Effector memory CD8-positive, alpha-beta T cell (primary cell): ENCODE measurements around the gene CLEC19A.

Source experiments
- ATAC-seq: fragments of 150-1000 bp; cut with Tn5 transposase; replicated peaks from 2 replicates; pipeline ENCODE4 v1.10.0; 2021; ENCODE audit warnings: mild to moderate bottlenecking, moderate library complexity
- DNase-seq, 3 experiments: peaks; one replicate each; pipeline ENCODE4 v3.0.0; 2021
- H3K27ac Mint-ChIP-seq, 2 donors: one replicate each; pipeline ENCODE4 v1.8.0; 2022; ENCODE audit warnings: mild to moderate bottlenecking in 2 of 2, mixed read lengths in 2 of 2, moderate library complexity in 2 of 2
- H3K27me3 Mint-ChIP-seq, 2 donors: one replicate each; pipeline ENCODE4 v1.8.0; 2022; ENCODE audit warnings: mixed read lengths in 2 of 2
- H3K36me3 Mint-ChIP-seq: one replicate; pipeline ENCODE4 v1.8.0; 2022; ENCODE audit warnings: mild to moderate bottlenecking, moderate library complexity, mixed read lengths; ENCODE audit not compliant: insufficient read depth
- H3K4me1 Mint-ChIP-seq, 2 donors: one replicate each; pipeline ENCODE4 v1.8.0; 2022; ENCODE audit warnings: low read depth in 2 of 2, mixed read lengths in 2 of 2
- H3K4me3 Mint-ChIP-seq, 2 donors: one replicate each; pipeline ENCODE4 v1.8.0; 2022; ENCODE audit warnings: mild to moderate bottlenecking in 2 of 2, mixed read lengths in 2 of 2, moderate library complexity in 2 of 2
- H3K9me3 Mint-ChIP-seq, 2 donors: one replicate each; pipeline ENCODE4 v1.8.0; 2022; ENCODE audit warnings: mixed read lengths in 2 of 2

CLEC19A gene

DNA sequence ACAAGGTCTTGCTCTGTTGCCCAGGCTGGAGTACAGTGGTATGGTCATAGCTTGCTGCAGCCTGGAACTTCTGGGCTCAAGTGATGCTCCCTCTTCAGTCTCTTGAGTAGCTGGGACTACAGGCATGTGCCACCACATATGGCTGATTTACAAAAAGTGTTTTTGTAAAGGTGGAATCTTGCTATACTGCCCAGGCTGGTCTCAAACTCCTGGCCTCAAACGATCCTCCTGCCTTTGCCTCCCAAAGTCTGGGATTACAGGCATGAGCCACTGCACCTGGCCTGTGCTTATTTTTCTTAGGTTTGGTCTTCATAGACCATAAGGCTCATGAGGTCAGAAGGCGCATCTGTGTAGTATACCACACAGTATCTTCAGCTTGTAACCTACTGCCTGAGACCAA lies 5.3 kb downstream of the CLEC19A start:
- H3K4me1 Mint-ChIP-seq, result peaks cover 0 to 7% of the 10 kb centered on the region in 2 donors
- H3K27me3 Mint-ChIP-seq, result peaks cover 31 to 47% of the 10 kb centered on the region in 2 donors
- H3K4me3 Mint-ChIP-seq, result no peak overlapping the region
- H3K9me3 Mint-ChIP-seq, result no peaks in the 10 kb centered on the region
- no peak for ATAC-seq
- peaks cover 6% of the 10 kb centered on the region for H3K36me3 Mint-ChIP-seq
- no peak for DNase-seq
- no peak overlapping the region for H3K27ac Mint-ChIP-seq

DNA sequence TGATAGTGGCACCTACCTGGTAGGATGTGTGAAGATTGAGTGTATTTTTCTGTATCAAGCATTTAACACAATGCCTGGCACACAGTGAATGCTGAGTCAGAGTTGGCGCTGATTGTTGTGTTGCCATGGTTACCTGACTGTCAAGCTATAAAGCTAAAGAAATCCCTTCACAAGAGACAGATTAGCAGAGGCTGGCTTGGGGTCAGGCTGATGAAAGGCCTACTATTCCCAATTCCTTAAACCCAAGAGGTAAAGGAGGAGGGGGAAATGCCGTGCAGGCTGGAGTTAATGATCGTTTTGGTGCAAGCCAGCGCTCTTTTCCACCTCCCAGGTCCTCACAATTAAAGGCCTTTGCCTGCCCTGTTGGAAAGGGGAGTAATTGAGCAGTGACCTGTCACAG lies 5.9 kb downstream of the CLEC19A start:
- Mint-ChIP-seq H3K4me3 (no peak overlapping the region), H3K36me3 (no peaks in the 10 kb centered on the region), H3K4me1 (peaks cover 0 to 7% of the 10 kb centered on the region in 2 donors), H3K27me3 (peaks cover 31 to 40% of the 10 kb centered on the region in 2 donors), H3K9me3 (no peaks in the 10 kb centered on the region), H3K27ac (no peak overlapping the region)
- ATAC-seq, result no peak
- DNase-seq, result no peak

DNA sequence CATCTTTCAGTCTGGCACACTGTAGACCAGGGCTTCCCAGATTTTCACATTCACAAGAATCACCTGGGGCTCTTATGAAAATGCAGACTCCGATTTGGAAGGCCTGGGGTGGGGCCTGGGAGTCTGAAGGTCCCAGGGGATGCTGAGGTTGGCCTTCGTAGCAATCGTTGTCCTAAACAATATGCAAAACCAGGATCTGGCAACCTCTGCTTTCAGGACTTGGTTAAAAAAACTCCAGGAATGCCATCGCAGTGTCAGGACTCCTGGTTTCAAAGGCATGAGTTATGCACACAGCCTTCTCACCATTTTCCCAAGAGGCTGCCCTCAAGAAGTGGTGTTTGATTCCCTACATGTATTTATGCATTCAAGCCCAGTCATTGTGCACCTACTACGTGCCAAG lies 6.7 kb downstream of the CLEC19A start:
- H3K4me1 Mint-ChIP-seq, result peaks cover 0 to 7% of the 10 kb centered on the region in 2 donors
- H3K9me3 Mint-ChIP-seq, result no peaks in the 10 kb centered on the region
- ATAC-seq, result no peak
- no peak overlapping the region for H3K27ac Mint-ChIP-seq
- H3K27me3 Mint-ChIP-seq, result peaks cover 29 to 40% of the 10 kb centered on the region in 2 donors
- no peak for DNase-seq
- H3K36me3 Mint-ChIP-seq, result no peaks in the 10 kb centered on the region
- no peak overlapping the region for H3K4me3 Mint-ChIP-seq

DNA sequence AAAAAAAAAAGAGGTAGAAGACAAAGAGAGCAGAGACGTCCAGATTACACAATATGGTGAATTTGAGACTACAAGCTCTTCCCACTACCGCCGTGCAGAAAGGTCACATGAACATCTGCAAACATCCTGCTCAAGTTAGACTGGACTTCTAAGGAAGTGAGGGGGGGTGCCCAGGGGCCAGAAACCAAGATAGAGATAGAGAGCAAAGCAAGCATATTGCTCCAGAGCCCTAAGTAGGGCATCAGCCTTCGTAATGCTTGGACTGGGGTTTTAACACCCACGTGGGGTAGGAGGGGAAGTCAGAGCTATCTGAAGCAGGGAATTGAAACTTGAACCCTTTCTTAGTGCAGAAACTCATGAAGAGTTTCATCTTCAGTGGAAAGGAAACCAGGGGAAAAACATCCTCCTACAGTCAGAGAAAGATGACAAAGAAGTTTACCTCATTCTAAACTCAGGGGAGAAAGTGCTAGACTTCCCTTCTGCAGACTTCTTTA lies 8.7 kb downstream of the CLEC19A start:
- Mint-ChIP-seq H3K4me1 (peaks cover 0 to 7% of the 10 kb centered on the region in 2 donors), H3K4me3 (no peak overlapping the region), H3K36me3 (no peaks in the 10 kb centered on the region), H3K27me3 (peaks cover 22 to 27% of the 10 kb centered on the region in 2 donors), H3K9me3 (no peaks in the 10 kb centered on the region), H3K27ac (no peak overlapping the region)
- DNase-seq, result no peak
- peak; percentile 22 for ATAC-seq

DNA sequence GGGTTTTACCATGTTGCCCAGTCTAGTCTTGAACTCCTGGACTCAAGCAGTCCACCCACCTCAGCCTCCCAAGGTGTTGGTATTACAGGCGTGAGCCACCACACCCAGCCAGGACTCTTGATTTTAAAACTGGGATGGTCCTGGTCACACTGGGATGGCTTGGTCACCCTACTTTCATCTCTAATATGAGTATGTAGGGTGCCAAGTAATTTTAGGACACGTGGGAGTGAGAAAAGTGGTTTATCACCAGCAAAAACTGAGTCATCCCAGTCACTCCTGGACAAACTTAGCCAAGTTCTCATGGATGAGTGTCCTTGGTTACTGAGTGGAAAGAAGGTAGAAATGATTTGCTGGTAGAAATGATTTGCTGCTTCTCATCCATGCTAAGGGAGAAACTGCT lies 9.9 kb downstream of the CLEC19A start:
- H3K27ac Mint-ChIP-seq, result no peak overlapping the region
- ATAC-seq, result no peak

DNA sequence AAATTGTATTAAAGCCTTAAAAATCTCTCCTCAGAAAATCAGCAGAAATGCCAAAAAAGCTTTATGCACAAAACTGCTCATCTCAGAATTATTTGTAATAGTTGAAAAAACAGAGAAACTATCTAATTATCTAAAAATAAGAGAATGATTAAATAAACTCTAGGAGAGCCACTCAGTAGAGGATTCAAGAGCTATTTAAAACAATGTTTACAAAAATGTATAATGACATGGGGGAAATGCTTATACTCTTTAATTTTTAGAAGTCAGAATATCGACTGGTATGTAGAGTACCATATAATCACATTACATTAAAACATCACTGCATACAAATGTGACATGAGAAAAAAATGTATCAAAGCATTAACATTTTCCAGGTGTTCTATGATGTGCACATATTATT lies 11.9 kb downstream of the CLEC19A start:
- ATAC-seq (no peak), DNase-seq (no peak)
- Mint-ChIP-seq H3K9me3 (no peaks in the 10 kb centered on the region), H3K36me3 (no peaks in the 10 kb centered on the region), H3K27me3 (peaks cover 6 to 11% of the 10 kb centered on the region in 2 donors), H3K27ac (no peak overlapping the region), H3K4me1 (peaks cover 0 to 7% of the 10 kb centered on the region in 2 donors), H3K4me3 (no peak overlapping the region)

More for the DNA sequence above, 9.9 kb downstream of the CLEC19A start:
- Mint-ChIP-seq H3K4me1 (peaks cover 0 to 7% of the 10 kb centered on the region in 2 donors), H3K4me3 (no peak overlapping the region), H3K9me3 (no peaks in the 10 kb centered on the region), H3K27me3 (peaks cover 14 to 23% of the 10 kb centered on the region in 2 donors), H3K36me3 (no peaks in the 10 kb centered on the region)
- no peak for DNase-seq

DNA sequence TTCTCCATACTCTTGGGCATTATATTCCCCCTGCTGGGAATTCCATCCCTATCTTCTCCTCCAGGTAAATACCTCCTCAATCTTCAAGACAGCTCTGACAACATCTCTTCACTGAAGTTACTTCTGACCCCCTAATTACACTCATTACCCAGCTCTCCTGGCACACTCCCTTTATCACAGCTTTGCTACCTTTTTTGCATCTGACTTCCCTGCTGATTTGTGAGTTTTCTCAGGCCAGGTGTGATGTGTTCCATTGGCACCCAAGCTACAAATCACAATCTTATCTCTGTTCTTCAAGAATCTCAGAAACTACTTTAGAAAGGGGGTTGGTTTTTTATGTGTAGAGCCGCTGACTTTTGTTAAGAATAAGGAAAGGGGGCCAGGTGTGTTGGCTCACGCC lies 14.0 kb downstream of the CLEC19A start:
- H3K4me1 Mint-ChIP-seq, result peaks cover 0 to 2% of the 10 kb centered on the region in 2 donors
- H3K36me3 Mint-ChIP-seq, result no peaks in the 10 kb centered on the region
- H3K4me3 Mint-ChIP-seq, result no peak overlapping the region

DNA sequence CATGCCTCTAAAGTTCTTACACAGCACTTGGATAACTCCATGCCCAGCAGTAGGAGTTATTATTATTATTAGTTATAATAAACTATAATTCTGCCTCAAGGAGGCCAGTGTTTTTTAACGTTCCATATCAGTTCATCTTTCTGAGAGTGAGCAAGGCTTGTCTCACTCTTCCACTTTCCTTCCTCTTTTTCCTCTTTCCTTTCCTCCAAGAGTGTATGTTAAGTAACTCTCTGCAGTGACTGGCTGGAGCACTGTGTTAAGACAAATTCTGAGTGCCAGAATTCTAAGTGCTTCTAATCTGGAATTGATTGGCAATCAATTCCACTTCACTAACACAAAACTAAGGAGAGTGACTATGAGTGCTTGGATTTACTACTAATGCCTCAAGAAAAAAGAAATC lies 16.4 kb downstream of the CLEC19A start:
- Mint-ChIP-seq H3K27ac (no peak overlapping the region), H3K4me1 (no peaks in the 10 kb centered on the region), H3K4me3 (no peak overlapping the region), H3K9me3 (no peaks in the 10 kb centered on the region), H3K36me3 (no peaks in the 10 kb centered on the region), H3K27me3 (peaks cover 7 to 27% of the 10 kb centered on the region in 2 donors)
- ATAC-seq (no peak), DNase-seq (no peak)

More for the DNA sequence above, 14.0 kb downstream of the CLEC19A start:
- ATAC-seq, result no peak
- Mint-ChIP-seq H3K9me3 (no peaks in the 10 kb centered on the region), H3K27me3 (peaks cover 7 to 16% of the 10 kb centered on the region in 2 donors), H3K27ac (no peak overlapping the region)
- no peak for DNase-seq

DNA sequence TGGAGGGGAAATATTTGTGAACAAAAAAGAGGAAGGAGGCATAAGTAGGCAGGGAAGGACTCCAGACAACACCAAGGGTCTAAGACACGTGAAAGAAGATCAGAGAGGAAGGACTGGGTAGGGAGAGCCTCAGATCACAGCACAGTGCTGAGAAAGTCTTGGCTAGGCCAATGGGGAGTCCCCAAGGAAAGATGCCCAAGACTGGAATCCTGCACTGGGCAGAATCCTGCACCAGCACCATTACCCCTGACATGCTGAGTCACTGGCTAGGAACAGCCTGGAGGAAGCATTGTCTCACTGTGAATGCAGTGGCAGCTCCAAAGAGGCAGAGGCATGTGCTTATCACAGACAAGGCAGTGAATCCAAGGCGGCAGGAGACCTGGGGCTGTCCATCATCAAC lies 19.2 kb downstream of the CLEC19A start:
- Mint-ChIP-seq H3K36me3 (no peaks in the 10 kb centered on the region), H3K4me3 (no peak overlapping the region), H3K4me1 (no peaks in the 10 kb centered on the region), H3K27ac (no peak overlapping the region), H3K9me3 (no peaks in the 10 kb centered on the region), H3K27me3 (peaks cover 7 to 29% of the 10 kb centered on the region in 2 donors)
- ATAC-seq (no peak), DNase-seq (no peak)

DNA sequence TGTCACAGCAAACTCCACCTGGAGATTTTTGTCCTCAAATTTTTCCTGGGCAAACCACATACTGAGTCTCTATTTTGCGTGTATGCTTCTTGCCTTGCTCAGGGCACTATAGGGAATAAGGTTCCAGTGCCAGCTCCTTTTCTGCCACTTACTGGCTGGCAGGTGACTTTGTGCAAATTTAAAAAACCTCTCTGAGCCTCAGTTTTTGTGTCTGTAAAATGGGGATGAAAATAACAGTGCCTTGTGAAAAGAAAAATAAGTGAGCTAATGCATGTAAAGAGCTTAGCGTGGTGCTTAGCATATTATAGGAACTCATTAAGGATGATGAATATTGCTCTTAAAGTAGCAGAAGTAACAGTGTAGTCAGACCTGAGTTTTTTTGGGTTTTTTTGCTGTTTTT lies 19.9 kb downstream of the CLEC19A start:
- DNase-seq (no peak), ATAC-seq (no peak)
- Mint-ChIP-seq H3K4me3 (no peak overlapping the region), H3K4me1 (no peaks in the 10 kb centered on the region), H3K36me3 (no peaks in the 10 kb centered on the region), H3K9me3 (no peaks in the 10 kb centered on the region), H3K27ac (no peak overlapping the region), H3K27me3 (peaks cover 7 to 26% of the 10 kb centered on the region in 2 donors)

DNA sequence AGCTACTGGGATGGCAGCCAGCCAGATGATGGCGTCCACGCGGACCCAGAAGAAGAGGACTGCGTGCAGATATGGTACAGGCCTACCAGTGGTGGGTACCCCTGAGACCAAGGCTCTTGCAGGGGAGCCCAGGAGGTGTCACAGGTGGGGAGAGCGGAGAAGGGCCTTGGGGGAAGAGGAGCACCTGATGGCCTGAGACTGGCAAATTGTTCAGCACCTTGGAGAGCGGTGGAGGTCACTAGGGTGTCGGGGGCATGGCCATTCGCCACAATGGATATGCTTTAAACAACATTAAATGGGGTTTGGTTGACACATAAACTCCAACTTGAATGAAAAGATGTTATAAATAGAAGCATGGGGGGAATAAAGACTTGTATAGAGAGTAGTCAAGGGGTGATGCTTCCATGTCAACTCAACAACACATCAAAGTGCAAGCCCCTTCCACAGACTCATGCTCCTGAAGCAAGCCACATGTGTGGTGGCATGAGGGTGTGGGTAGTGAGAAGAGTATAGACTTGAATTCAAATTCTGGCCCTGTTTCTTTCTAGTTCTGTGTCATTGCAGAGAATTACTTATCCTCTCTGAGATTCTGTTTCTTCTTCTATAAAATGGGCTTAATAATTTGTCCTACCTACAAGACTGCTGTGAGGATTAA lies 22.2 kb downstream of the CLEC19A start:
- Mint-ChIP-seq H3K4me3 (no peak overlapping the region), H3K27me3 (peaks cover 7 to 26% of the 10 kb centered on the region in 2 donors), H3K36me3 (no peaks in the 10 kb centered on the region), H3K9me3 (no peaks in the 10 kb centered on the region), H3K4me1 (no peaks in the 10 kb centered on the region), H3K27ac (no peak overlapping the region)
- DNase-seq, result no peak
- ATAC-seq, result no peak

DNA sequence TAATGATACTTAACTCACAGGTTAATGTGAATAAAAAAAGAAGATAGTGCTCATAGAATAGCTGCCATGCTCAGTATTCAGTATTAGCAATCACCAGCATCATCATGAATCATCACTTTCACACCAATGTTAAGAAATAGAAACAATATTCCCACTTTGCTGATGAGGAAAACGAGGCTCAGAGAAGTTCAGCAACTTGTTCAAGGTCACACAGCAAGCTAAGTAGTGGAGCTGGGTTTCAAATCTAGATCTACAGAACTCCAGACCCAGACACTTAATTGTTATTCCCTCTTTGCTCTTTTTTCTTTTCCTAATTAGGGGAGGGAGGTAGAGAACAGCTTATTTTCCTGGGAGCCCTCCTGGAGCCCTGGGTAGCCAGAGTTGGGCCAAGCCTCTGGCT lies 22.9 kb downstream of the CLEC19A start:
- Mint-ChIP-seq H3K27me3 (peaks cover under 1 to 26% of the 10 kb centered on the region in 2 donors), H3K27ac (no peak overlapping the region)
- ATAC-seq, result no peak

DNA sequence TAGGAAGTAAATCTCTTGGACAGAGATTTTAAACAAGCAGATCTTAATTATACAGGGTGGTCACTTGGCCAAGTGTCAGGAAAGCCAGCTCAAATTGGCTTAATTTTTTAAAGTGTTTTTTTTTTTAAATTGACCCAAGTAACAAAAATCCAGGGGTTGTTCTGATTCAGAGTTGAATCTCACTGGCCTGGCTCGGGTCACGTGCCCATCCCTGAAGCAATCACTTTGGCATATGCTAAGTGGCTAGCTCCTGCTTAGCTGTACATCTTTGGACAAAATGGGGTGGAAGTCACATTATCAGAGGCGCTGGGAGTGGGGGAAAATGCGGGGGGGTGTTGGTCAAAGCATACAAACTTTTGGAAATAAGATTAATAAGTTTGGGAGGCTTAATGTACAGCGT lies 23.6 kb downstream of the CLEC19A start:
- Mint-ChIP-seq H3K4me1 (no peaks in the 10 kb centered on the region), H3K9me3 (no peaks in the 10 kb centered on the region), H3K4me3 (no peak overlapping the region), H3K27me3 (peaks cover 0 to 25% of the 10 kb centered on the region in 2 donors), H3K36me3 (no peaks in the 10 kb centered on the region), H3K27ac (no peak overlapping the region)
- DNase-seq, result no peak
- ATAC-seq, result no peak

More for the DNA sequence above, 22.9 kb downstream of the CLEC19A start:
- H3K36me3 Mint-ChIP-seq, result no peaks in the 10 kb centered on the region
- H3K4me1 Mint-ChIP-seq, result no peaks in the 10 kb centered on the region
- H3K9me3 Mint-ChIP-seq, result no peaks in the 10 kb centered on the region
- DNase-seq, result no peak
- no peak overlapping the region for H3K4me3 Mint-ChIP-seq

DNA sequence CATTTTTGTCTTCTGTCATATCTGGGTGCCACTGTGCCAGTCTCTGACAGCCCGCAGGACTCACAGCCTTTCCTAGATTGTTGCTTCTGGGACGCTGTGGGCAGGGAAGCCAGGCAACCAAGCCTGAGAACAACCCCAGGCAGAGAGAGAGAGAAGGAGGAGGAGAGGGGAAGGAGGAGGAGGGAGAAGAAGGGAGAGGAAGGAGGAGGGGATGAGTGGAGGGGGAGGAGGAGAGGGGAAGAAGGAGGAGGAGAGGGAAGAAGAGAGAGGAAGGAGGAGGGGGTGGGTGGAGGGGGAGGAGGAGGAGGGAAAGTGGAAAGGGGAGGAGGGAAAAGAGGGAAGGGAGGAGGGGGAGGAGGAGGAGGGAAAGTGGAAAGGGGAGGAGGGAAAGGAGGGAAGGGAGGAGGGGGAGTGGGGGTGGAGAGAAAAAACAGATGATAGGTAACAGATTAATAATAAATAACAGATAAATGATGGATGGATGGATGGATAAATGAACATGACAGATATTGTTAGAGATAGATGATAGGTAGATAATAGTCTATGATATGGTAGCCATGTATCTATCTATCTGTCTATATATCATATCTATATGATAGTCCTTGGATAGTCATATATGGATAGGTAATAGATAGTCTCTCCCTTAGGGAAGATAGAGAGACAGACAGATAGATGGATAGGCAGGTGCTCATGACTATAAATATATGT lies 29.3 kb downstream of the CLEC19A start:
- no peak for ATAC-seq
- no peaks in the 10 kb centered on the region for H3K9me3 Mint-ChIP-seq
- H3K36me3 Mint-ChIP-seq, result no peaks in the 10 kb centered on the region
- H3K27me3 Mint-ChIP-seq, result no peaks in the 10 kb centered on the region
- H3K4me1 Mint-ChIP-seq, result no peaks in the 10 kb centered on the region
- no peak overlapping the region for H3K4me3 Mint-ChIP-seq
- H3K27ac Mint-ChIP-seq, result no peak overlapping the region
- DNase-seq, result no peak
